Measurements from ENCODE around the gene OSBPL8. TPM values are rescaled to one million over a fixed set of nuclear protein-coding genes. Genes with fewer than 3 reads are reported as not detected.
"Not testable (repeated sequence)": the region's sequence is repeated elsewhere in the genome, so short reads cannot be mapped to it uniquely, and the experiment has no call there.

OSBPL8 gene
- total and polyA plus RNA-seq, 4 donors = 6.9 to 32.5 (median 22.9) TPM

DNA sequence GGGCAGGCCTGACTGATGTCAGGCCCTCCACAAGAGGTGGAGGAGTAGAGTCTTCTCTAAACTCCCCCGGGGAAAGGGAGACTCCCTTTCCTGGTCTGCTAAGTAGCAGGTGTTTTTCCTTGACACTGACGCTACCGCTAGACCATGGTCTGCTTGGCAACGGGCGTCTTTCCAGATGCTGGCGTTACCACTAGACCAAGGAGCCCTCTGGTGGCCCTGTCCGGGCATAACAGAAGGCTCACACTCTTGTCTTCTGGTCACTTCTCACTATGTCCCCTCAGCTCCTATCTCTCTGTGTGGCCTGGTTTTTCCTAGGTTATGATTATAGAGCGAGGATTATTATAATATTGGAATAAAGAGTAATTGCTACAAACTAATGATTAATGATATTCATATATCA, 86.7 kb downstream of the OSBPL8 start:
- H3K4me1 ChIP-seq (ENCODE audit: control insufficient read depth in 4 of 4, insufficient read depth in 4 of 4, low read length in 3 of 4); H3K36me3 ChIP-seq (ENCODE audit: control insufficient read depth in 4 of 4, insufficient read depth in 3 of 4, low read depth in 1 of 4, low read length in 3 of 4); DNase-seq (ENCODE audit: low spot score); H3K9ac ChIP-seq (ENCODE audit: low read depth in 1 of 2, low read length in 2 of 2); H3K27ac ChIP-seq (ENCODE audit: low read depth in 1 of 2, low read length in 2 of 2); H3K4me3 ChIP-seq (ENCODE audit: low read depth in 1 of 3, low read length in 3 of 3); H3K9me3 ChIP-seq (ENCODE audit: control insufficient read depth in 4 of 4, low read length in 3 of 4); H3K27me3 ChIP-seq (ENCODE audit: control insufficient read depth in 4 of 4, insufficient read depth in 4 of 4, low read length in 3 of 4): not testable (repeated sequence)
- WGBS = 95% methylated on average over 8 of the region's 8 CpGs

- H3K9me3 ChIP-seq (ENCODE audit: control insufficient read depth in 4 of 4, low read length in 3 of 4) = no peaks in the 10 kb centered on the region
- H3K27me3 ChIP-seq (ENCODE audit: control insufficient read depth in 4 of 4, insufficient read depth in 4 of 4, low read length in 3 of 4) = no peaks in the 10 kb centered on the region
- no peak for DNase-seq (ENCODE audit: low spot score)
- TF ChIP-seq MAX (IDR thresholded peaks at IDR 0.05) (no peak), GABPA (IDR thresholded peaks at IDR 0.05 in 1 of 2, conservative IDR thresholded peaks at IDR 0.05 in 1 of 2) (no peak), YY1 (IDR thresholded peaks at IDR 0.05) (no peak), RAD21 (IDR thresholded peaks at IDR 0.05) (no peak), CTCF (IDR thresholded peaks at IDR 0.05; ENCODE audit: low read depth, low read length, missing input control) (no peak), RXRA (IDR thresholded peaks at IDR 0.05) (no peak), FOXA2 (IDR thresholded peaks at IDR 0.05) (no peak), JUND (IDR thresholded peaks at IDR 0.05) (no peak), NR2F2 (IDR thresholded peaks at IDR 0.05) (no peak), HNF4G (IDR thresholded peaks at IDR 0.05) (no peak), SP1 (IDR thresholded peaks at IDR 0.05) (no peak), EGR1 (IDR thresholded peaks at IDR 0.05; ENCODE audit: low read depth in 2 of 2) (no peak), ATF3 (IDR thresholded peaks at IDR 0.05) (no peak), HNF4A (conservative IDR thresholded peaks at IDR 0.05) (no peak), FOXA1 (IDR thresholded peaks at IDR 0.05) (no peak), TAF1 (conservative IDR thresholded peaks at IDR 0.05) (no peak), ZBTB33 (IDR thresholded peaks at IDR 0.05) (no peak)
- TF ChIP-seq, protein P1, sequence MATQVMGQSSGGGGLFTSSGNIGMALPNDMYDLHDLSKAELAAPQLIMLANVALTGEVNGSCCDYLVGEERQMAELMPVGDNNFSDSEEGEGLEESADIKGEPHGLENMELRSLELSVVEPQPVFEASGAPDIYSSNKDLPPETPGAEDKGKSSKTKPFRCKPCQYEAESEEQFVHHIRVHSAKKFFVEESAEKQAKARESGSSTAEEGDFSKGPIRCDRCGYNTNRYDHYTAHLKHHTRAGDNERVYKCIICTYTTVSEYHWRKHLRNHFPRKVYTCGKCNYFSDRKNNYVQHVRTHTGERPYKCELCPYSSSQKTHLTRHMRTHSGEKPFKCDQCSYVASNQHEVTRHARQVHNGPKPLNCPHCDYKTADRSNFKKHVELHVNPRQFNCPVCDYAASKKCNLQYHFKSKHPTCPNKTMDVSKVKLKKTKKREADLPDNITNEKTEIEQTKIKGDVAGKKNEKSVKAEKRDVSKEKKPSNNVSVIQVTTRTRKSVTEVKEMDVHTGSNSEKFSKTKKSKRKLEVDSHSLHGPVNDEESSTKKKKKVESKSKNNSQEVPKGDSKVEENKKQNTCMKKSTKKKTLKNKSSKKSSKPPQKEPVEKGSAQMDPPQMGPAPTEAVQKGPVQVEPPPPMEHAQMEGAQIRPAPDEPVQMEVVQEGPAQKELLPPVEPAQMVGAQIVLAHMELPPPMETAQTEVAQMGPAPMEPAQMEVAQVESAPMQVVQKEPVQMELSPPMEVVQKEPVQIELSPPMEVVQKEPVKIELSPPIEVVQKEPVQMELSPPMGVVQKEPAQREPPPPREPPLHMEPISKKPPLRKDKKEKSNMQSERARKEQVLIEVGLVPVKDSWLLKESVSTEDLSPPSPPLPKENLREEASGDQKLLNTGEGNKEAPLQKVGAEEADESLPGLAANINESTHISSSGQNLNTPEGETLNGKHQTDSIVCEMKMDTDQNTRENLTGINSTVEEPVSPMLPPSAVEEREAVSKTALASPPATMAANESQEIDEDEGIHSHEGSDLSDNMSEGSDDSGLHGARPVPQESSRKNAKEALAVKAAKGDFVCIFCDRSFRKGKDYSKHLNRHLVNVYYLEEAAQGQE (IDR thresholded peaks at IDR 0.05) = no peak
- H3K9ac ChIP-seq (ENCODE audit: low read depth in 1 of 2, low read length in 2 of 2) = no peak overlapping the region
- no peak overlapping the region for H3K27ac ChIP-seq (ENCODE audit: low read depth in 1 of 2, low read length in 2 of 2)
- H3K4me3 ChIP-seq (ENCODE audit: low read depth in 1 of 3, low read length in 3 of 3) = no peak overlapping the region
- no peaks in the 10 kb centered on the region for H3K4me1 ChIP-seq (ENCODE audit: control insufficient read depth in 4 of 4, insufficient read depth in 4 of 4, low read length in 3 of 4)
- no peaks in the 10 kb centered on the region for H3K36me3 ChIP-seq (ENCODE audit: control insufficient read depth in 4 of 4, insufficient read depth in 3 of 4, low read depth in 1 of 4, low read length in 3 of 4)
- WGBS = 96% methylated on average over 1 of the region's 1 CpG
These were observed 88.0 kb downstream of the OSBPL8 start for GRCh38 chr12:76471579-76471978.

All from liver (tissue), 9 donors.